ENCODE measurements around the gene RNASEH1. TPM values are rescaled to one million over a fixed set of nuclear protein-coding genes. Genes with fewer than 3 reads are reported as not detected.

RNASEH1 gene
- total and polyA plus RNA-seq, 2 of the 13 experiments (the other 11 are each of a cell fraction or from before 2014, with no cell fraction given), result 14.5 to 57.4 TPM

- TF ChIP-seq ATF6 (CRISPR knock-in tag; conservative IDR thresholded peaks at IDR 0.05), result no peak
- no peak for TF ChIP-seq ZNF280B (CRISPR knock-in tag; IDR thresholded peaks at IDR 0.05; ENCODE audit: borderline replicate concordance)
- 0 out of 2 replicates have a peak, but pooled peaks have one; percentile 64 for TF ChIP-seq GTF3A (CRISPR knock-in tag; conservative IDR thresholded peaks at IDR 0.05)
- TF ChIP-seq SALL1 (CRISPR knock-in tag; IDR thresholded peaks at IDR 0.05), result peak; percentile 62; the same call in 1 of the 2 replicates
- TF ChIP-seq SMARCE1 (IDR thresholded peaks at IDR 0.05; ENCODE audit: borderline replicate concordance), result no peak
- TF ChIP-seq ZNF296 (CRISPR knock-in tag; conservative IDR thresholded peaks at IDR 0.05), result no peak; the same call in 1 of the 2 replicates
- TF ChIP-seq PHB2 (IDR thresholded peaks at IDR 0.05; ENCODE audit: partially characterized antibody), result no peak
- no peak for TF ChIP-seq ZNF644 (CRISPR knock-in tag; IDR thresholded peaks at IDR 0.05; ENCODE audit: low read depth)
- TF ChIP-seq TFDP2 (CRISPR knock-in tag; IDR thresholded peaks at IDR 0.05), result no peak; the same call in 1 of the 2 replicates
- no peak for TF ChIP-seq ZNF841 (CRISPR knock-in tag; IDR thresholded peaks at IDR 0.05; ENCODE audit: borderline replicate concordance)
- TF ChIP-seq MAFF (IDR thresholded peaks at IDR 0.05; ENCODE audit: low read depth, low read length), result peak; percentile 44; the same call in 1 of the 2 replicates
- TF ChIP-seq KMT2B (CRISPR knock-in tag; IDR thresholded peaks at IDR 0.05), result peak; percentile 66; the same call in 1 of the 2 replicates
- TF ChIP-seq ZBTB39 (CRISPR knock-in tag; IDR thresholded peaks at IDR 0.05), result 0 out of 2 replicates have a peak, but pooled peaks have one; percentile 49
- no peak for TF ChIP-seq CBX2 (IDR thresholded peaks at IDR 0.05; ENCODE audit: low read depth, low read length)
- no peak for TF ChIP-seq CBX2 (CRISPR knock-in tag; IDR thresholded peaks at IDR 0.05; ENCODE audit: low read depth)
- no peak for TF ChIP-seq TRIM22 (IDR thresholded peaks at IDR 0.05)
- 0 out of 2 replicates have a peak, but pooled peaks have one; percentile 21 for TF ChIP-seq SMC3 (IDR thresholded peaks at IDR 0.05; ENCODE audit: low read length)
- no peak for TF ChIP-seq ELF1 (CRISPR knock-in tag; IDR thresholded peaks at IDR 0.05)
These were observed 22.1 kb downstream of the RNASEH1 start (continued) for GRCh38 chr2:3535794-3536681.

Data from HepG2 (cell line).